Neural cell (in vitro differentiated cells): ENCODE results near the gene SMPD3. TPM values are rescaled to one million over a fixed set of nuclear protein-coding genes. Genes with fewer than 3 reads are reported as not detected.

Source experiments
- H2AFZ ChIP-seq: fragments of 200-600, 300-800 bp; sonication (generic), shearing (Covaris generic); 2 replicates; pipeline ENCODE4 v1.6.0; 2014; ENCODE audit warnings: low read depth, mild to moderate bottlenecking, antibody characterized with exemption, low read length, moderate library complexity
- H3F3A ChIP-seq: fragments of 200-600 bp; shearing (Covaris generic); 2 replicates; pipeline ENCODE4 v1.6.1; 2016; ENCODE audit warnings: mild to moderate bottlenecking, moderate library complexity, mixed read lengths, antibody characterized with exemption, low read length; ENCODE audit not compliant: insufficient read depth, poor library complexity, severe bottlenecking
- H3K27ac ChIP-seq: fragments of 200-600, 300-800 bp; sonication (generic), shearing (Covaris generic); 2 replicates; pipeline ENCODE4 v1.5.1; 2014; ENCODE audit warnings: mild to moderate bottlenecking, low read length, moderate library complexity
- H3K27me3 ChIP-seq: fragments of 300-800, 200-600 bp; sonication (generic), shearing (Covaris generic); 2 replicates; pipeline ENCODE4 v1.6.0; 2014; ENCODE audit warnings: mild to moderate bottlenecking, low read depth, low read length, moderate library complexity; ENCODE audit not compliant: insufficient read depth
- H3K36me3 ChIP-seq: fragments of 300-800, 200-600 bp; sonication (generic), shearing (Covaris generic); 2 replicates; pipeline ENCODE4 v1.5.1; 2014; ENCODE audit warnings: mild to moderate bottlenecking, antibody characterized with exemption, low read length, moderate library complexity; ENCODE audit not compliant: insufficient read depth
- H3K4me2 ChIP-seq: fragments of 300-800, 200-600 bp; sonication (generic), shearing (Covaris generic); 2 replicates; pipeline ENCODE4 v1.6.0; 2014; ENCODE audit warnings: mild to moderate bottlenecking, low read length
- H3K4me3 ChIP-seq: fragments of 300-800, 200-600 bp; sonication (generic), shearing (Covaris generic); 2 replicates; pipeline ENCODE4 v1.5.1; 2014; ENCODE audit warnings: mild to moderate bottlenecking, low read length, moderate library complexity
- H3K79me2 ChIP-seq: fragments of 200-600 bp; shearing (Covaris generic); replicated peaks from 2 replicates; pipeline ENCODE4 v1.6.0; 2014; ENCODE audit warnings: mild to moderate bottlenecking, low read length, moderate library complexity; ENCODE audit not compliant: insufficient read depth
- H3K9ac ChIP-seq: fragments of 300-800, 200-600 bp; sonication (generic), shearing (Covaris generic); 2 replicates; pipeline ENCODE4 v1.6.1; 2016; ENCODE audit warnings: mild to moderate bottlenecking, low read length, mixed read lengths
- H3K9me2 ChIP-seq: fragments of 200-600 bp; shearing (Covaris generic); 2 replicates; pipeline ENCODE4 v1.6.1; 2016; ENCODE audit warnings: mild to moderate bottlenecking, low read length, mixed read lengths; ENCODE audit not compliant: insufficient read depth
- H3K9me3 ChIP-seq: fragments of 200-600, 300-800 bp; sonication (generic), shearing (Covaris generic); 2 replicates; pipeline ENCODE4 v1.6.1; 2016; ENCODE audit warnings: mild to moderate bottlenecking, mixed run types, low read length, moderate library complexity, mixed read lengths
- H4K20me1 ChIP-seq: fragments of 200-600 bp; shearing (Covaris generic); 2 replicates; pipeline ENCODE4 v1.6.1; 2016; ENCODE audit warnings: mild to moderate bottlenecking, mixed run types; ENCODE audit not compliant: insufficient read depth
- EP300 ChIP-seq: fragments of 450-650 bp; conservative IDR thresholded peaks from 2 replicates; pipeline ENCODE4 v1.6.1; 2014; ENCODE audit warnings: antibody characterized with exemption, mild to moderate bottlenecking, moderate library complexity; ENCODE audit not compliant: poor library complexity, severe bottlenecking
- EZH2 ChIP-seq: fragments of 200-600, 300-800 bp; shearing (Covaris generic), sonication (generic); IDR thresholded peaks from 2 replicates; pipeline ENCODE4 v1.6.1; 2014; ENCODE audit warnings: antibody characterized with exemption, low read length, borderline replicate concordance, mild to moderate bottlenecking; ENCODE audit not compliant: insufficient read depth, poor library complexity, severe bottlenecking
- MXI1 ChIP-seq: fragments of 450-650 bp; conservative IDR thresholded peaks from 2 replicates; pipeline ENCODE4 v1.6.1; 2014; ENCODE audit warnings: antibody characterized with exemption, mild to moderate bottlenecking; ENCODE audit not compliant: poor library complexity, severe bottlenecking
- POLR2AphosphoS5 ChIP-seq: IDR thresholded peaks from 2 replicates; pipeline ENCODE4 v1.6.1; 2012
- RAD21 ChIP-seq: fragments of 450-650 bp; conservative IDR thresholded peaks from 2 replicates; pipeline ENCODE4 v1.6.1; 2014; ENCODE audit warnings: antibody characterized with exemption, mild to moderate bottlenecking, moderate library complexity
- SMC3 ChIP-seq: fragments of 450-650 bp; conservative IDR thresholded peaks from 2 replicates; pipeline ENCODE4 v1.6.1; 2014; ENCODE audit warnings: antibody characterized with exemption, mild to moderate bottlenecking, moderate library complexity; ENCODE audit not compliant: poor library complexity
- TAF1 ChIP-seq: IDR thresholded peaks from 2 replicates; pipeline ENCODE4 v1.6.1; 2012; ENCODE audit warnings: low read depth
- polyA plus RNA-seq: library from polyadenylated mRNA; depleted of rRNA; stranded (reverse); fragments of >200 nt; gene quantifications from 2 replicates; pipeline ENCODE4 v1.2.3, GENCODE V29; 2014
- TF ChIP-seq, protein P1 (sequence below): IDR thresholded peaks from 2 replicates; pipeline ENCODE4 v1.6.1; 2012; ENCODE audit warnings: borderline replicate concordance
- TF ChIP-seq, protein P2 (sequence below): fragments of 450-650 bp; IDR thresholded peaks from 2 replicates; pipeline ENCODE4 v1.5.1; 2014; ENCODE audit warnings: antibody characterized with exemption, mild to moderate bottlenecking, moderate library complexity; ENCODE audit not compliant: poor library complexity, severe bottlenecking

Gene SMPD3
- polyA plus RNA-seq, 1 donor from 2014 or later, result 42.7 TPM

DNA sequence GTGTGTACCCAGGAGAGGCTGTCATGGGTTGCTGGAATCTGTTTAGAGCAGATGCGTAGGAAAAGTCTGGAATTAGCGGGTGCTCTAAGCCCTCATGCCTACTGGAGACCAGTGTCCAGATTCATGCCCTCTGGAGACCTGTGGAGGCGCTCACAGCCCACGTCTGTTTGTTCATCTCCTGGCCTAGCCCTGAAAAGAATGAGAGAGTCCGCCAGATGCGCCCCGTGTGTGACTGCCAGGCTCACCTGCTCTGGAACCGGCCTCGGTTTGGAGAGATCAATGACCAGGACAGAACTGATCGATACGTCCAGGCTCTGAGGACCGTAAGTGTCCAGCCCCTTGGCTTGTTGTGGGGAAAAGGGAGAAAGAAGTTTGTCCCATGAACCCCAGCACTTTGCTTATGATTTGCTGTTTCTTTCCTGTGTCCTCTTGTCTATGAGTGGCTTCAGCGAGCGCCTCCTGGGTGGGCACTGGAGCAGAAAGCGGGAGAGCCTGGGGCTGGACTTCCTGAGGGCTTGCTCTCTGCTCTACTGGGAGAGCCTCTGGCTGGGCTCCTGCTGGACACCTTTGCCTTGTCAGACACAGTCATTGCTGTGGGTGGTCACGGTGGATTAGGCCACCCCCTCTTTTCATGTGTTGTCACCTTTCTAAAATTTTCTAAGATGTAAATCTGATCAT lies 102.2 kb downstream of the SMPD3 start:
- H3K27ac ChIP-seq, result no peak overlapping the region
- H3K79me2 ChIP-seq, result no peaks in the 10 kb centered on the region
- H3K4me2 ChIP-seq, result no peak overlapping the region
- H3K9ac ChIP-seq, result no peak overlapping the region
- H3F3A ChIP-seq, result no peaks in the 10 kb centered on the region
- no peak overlapping the region for H3K4me3 ChIP-seq
- no peaks in the 10 kb centered on the region for H3K9me2 ChIP-seq
- no peaks in the 10 kb centered on the region for H3K36me3 ChIP-seq
- no peaks in the 10 kb centered on the region for H3K27me3 ChIP-seq
- H4K20me1 ChIP-seq, result no peaks in the 10 kb centered on the region
- H3K9me3 ChIP-seq, result no peaks in the 10 kb centered on the region
- no peak overlapping the region for H2AFZ ChIP-seq
- TF ChIP-seq POLR2AphosphoS5, result no peak
- TF ChIP-seq EZH2, result no peak
- TF ChIP-seq MXI1, result no peak

DNA sequence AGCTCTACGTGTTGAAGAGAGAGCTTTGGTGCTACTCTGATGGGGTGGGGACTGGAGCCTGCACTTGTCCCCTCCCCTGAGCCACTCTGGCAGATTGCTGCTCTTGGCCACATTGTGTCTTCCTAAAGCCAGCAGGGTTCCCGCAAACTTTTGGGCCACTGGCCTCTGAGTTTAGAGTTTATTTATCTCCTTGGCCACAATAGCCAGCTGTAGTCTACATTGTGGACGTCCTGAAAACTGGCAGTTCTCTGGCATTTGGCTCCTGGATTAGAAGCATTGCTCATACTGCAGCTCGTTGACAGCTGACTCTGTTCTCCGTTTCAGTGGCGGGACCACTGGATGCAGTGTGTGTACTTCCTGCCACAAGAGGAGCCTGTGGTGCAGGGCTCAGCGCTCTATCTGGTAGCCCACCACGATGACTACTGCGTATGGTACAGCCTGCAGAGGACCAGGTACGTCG lies 102.9 kb downstream of the SMPD3 start:
- Histone ChIP-seq H3K36me3 (no peaks in the 10 kb centered on the region), H3K9me2 (no peaks in the 10 kb centered on the region), H3K79me2 (no peaks in the 10 kb centered on the region), H3F3A (no peaks in the 10 kb centered on the region), H3K27me3 (no peaks in the 10 kb centered on the region), H2AFZ (no peak overlapping the region), H4K20me1 (no peaks in the 10 kb centered on the region), H3K9ac (no peak overlapping the region), H3K4me3 (no peak overlapping the region), H3K4me2 (no peak overlapping the region), H3K9me3 (no peaks in the 10 kb centered on the region), H3K27ac (no peak overlapping the region)
- TF ChIP-seq, protein P1, sequence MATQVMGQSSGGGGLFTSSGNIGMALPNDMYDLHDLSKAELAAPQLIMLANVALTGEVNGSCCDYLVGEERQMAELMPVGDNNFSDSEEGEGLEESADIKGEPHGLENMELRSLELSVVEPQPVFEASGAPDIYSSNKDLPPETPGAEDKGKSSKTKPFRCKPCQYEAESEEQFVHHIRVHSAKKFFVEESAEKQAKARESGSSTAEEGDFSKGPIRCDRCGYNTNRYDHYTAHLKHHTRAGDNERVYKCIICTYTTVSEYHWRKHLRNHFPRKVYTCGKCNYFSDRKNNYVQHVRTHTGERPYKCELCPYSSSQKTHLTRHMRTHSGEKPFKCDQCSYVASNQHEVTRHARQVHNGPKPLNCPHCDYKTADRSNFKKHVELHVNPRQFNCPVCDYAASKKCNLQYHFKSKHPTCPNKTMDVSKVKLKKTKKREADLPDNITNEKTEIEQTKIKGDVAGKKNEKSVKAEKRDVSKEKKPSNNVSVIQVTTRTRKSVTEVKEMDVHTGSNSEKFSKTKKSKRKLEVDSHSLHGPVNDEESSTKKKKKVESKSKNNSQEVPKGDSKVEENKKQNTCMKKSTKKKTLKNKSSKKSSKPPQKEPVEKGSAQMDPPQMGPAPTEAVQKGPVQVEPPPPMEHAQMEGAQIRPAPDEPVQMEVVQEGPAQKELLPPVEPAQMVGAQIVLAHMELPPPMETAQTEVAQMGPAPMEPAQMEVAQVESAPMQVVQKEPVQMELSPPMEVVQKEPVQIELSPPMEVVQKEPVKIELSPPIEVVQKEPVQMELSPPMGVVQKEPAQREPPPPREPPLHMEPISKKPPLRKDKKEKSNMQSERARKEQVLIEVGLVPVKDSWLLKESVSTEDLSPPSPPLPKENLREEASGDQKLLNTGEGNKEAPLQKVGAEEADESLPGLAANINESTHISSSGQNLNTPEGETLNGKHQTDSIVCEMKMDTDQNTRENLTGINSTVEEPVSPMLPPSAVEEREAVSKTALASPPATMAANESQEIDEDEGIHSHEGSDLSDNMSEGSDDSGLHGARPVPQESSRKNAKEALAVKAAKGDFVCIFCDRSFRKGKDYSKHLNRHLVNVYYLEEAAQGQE, result no peak

GRCh38 chr16:68344252-68344651 lies 104.1 kb downstream of the SMPD3 start:
- Histone ChIP-seq H3K27me3 (no peaks in the 10 kb centered on the region), H3K36me3 (no peaks in the 10 kb centered on the region), H3K79me2 (no peaks in the 10 kb centered on the region), H2AFZ (no peak overlapping the region), H3K9me2 (no peaks in the 10 kb centered on the region), H3K9me3 (no peaks in the 10 kb centered on the region), H3K4me2 (no peak overlapping the region), H3K9ac (no peak overlapping the region), H3F3A (no peaks in the 10 kb centered on the region), H3K27ac (no peak overlapping the region), H4K20me1 (no peaks in the 10 kb centered on the region), H3K4me3 (no peak overlapping the region)
- TF ChIP-seq, protein P2, sequence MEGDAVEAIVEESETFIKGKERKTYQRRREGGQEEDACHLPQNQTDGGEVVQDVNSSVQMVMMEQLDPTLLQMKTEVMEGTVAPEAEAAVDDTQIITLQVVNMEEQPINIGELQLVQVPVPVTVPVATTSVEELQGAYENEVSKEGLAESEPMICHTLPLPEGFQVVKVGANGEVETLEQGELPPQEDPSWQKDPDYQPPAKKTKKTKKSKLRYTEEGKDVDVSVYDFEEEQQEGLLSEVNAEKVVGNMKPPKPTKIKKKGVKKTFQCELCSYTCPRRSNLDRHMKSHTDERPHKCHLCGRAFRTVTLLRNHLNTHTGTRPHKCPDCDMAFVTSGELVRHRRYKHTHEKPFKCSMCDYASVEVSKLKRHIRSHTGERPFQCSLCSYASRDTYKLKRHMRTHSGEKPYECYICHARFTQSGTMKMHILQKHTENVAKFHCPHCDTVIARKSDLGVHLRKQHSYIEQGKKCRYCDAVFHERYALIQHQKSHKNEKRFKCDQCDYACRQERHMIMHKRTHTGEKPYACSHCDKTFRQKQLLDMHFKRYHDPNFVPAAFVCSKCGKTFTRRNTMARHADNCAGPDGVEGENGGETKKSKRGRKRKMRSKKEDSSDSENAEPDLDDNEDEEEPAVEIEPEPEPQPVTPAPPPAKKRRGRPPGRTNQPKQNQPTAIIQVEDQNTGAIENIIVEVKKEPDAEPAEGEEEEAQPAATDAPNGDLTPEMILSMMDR, result no peak
- TF ChIP-seq TAF1, result no peak
- TF ChIP-seq, protein P1, result no peak
- TF ChIP-seq RAD21, result no peak
- no peak for TF ChIP-seq POLR2AphosphoS5
- no peak for TF ChIP-seq EZH2
- TF ChIP-seq EP300, result no peak
- TF ChIP-seq MXI1, result no peak
- TF ChIP-seq SMC3, result no peak
